ENCODE results near the gene SERPINA5. TPM values are rescaled to one million over a fixed set of nuclear protein-coding genes. Genes with fewer than 3 reads are reported as not detected.

The SERPINA5 gene
- total RNA-seq, 1 donor from 2014 or later, result 0.50 TPM

DNA sequence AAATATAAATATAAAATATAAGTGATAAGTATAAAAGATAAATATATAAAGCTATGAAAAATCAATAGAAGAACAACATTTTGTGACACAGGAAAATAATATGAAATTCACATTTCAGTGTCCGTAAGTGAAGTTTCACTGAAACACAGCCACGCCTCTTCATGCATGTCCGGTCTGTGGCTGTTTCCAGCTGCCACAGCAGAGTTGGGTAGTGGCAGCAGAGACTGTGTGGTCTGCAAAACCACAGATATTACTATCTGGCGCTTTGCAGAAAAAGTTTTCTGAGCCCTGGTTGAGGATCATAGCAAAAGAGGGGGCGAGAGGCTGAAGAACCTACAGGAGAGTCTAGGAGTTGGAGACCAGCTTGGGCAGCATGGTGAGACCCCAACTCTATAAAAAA, 19.2 kb upstream of the SERPINA5 start:
- Mint-ChIP-seq H3K36me3 (ENCODE audit: low read depth) (no peaks in the 10 kb centered on the region), H3K9me3 (ENCODE audit: low read depth) (peaks cover 2% of the 10 kb centered on the region), H3K4me1 (ENCODE audit: low read depth) (no peaks in the 10 kb centered on the region), H3K27me3 (ENCODE audit: low read depth) (peaks cover 7% of the 10 kb centered on the region), H3K4me3 (ENCODE audit: unreplicated experiment) (no peak overlapping the region), H3K27ac (ENCODE audit: unreplicated experiment) (no peak overlapping the region)
- TF ChIP-seq, protein P1, sequence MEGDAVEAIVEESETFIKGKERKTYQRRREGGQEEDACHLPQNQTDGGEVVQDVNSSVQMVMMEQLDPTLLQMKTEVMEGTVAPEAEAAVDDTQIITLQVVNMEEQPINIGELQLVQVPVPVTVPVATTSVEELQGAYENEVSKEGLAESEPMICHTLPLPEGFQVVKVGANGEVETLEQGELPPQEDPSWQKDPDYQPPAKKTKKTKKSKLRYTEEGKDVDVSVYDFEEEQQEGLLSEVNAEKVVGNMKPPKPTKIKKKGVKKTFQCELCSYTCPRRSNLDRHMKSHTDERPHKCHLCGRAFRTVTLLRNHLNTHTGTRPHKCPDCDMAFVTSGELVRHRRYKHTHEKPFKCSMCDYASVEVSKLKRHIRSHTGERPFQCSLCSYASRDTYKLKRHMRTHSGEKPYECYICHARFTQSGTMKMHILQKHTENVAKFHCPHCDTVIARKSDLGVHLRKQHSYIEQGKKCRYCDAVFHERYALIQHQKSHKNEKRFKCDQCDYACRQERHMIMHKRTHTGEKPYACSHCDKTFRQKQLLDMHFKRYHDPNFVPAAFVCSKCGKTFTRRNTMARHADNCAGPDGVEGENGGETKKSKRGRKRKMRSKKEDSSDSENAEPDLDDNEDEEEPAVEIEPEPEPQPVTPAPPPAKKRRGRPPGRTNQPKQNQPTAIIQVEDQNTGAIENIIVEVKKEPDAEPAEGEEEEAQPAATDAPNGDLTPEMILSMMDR (IDR thresholded peaks at IDR 0.05), result no peak
- DNase-seq (ENCODE audit: low spot score), result no peak

DNA sequence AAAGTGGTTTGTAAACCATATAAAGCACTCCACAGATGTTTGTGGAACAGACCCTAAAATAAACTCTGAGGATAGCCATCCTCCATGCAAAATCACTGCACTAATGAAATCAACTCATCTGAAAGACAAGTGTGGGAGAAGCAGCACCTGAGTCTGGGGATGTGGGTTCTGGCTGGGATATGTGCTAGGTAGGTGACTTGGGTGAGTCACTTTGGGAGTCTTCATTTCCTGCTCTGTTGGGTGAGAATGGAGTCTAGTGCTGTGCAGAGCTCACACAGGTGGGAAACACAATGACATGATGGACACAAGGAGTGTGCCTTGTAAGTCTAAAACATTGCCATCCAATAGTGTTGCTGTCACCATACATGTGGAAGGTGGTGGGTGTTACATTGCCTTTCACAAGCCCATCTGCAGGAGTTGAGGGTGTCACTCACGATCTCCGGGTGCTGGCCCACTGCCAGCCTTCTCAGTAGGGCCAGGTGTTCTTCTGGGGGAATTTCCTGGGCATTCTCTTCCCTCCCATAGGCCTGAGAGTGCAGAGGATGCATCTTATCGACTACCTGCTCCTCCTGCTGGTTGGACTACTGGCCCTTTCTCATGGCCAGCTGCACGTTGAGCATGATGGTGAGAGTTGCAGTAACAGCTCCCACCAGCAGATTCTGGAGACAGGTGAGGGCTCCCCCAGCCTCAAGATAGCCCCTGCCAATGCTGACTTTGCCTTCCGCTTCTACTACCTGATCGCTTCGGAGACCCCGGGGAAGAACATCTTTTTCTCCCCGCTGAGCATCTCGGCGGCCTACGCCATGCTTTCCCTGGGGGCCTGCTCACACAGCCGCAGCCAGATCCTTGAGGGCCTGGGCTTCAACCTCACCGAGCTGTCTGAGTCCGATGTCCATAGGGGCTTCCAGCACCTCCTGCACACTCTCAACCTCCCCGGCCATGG, 18.0 kb upstream of the SERPINA5 start:
- Mint-ChIP-seq H3K36me3 (ENCODE audit: low read depth) (no peaks in the 10 kb centered on the region), H3K4me3 (ENCODE audit: unreplicated experiment) (no peak overlapping the region), H3K27ac (ENCODE audit: unreplicated experiment) (no peak overlapping the region), H3K27me3 (ENCODE audit: low read depth) (peaks cover 5% of the 10 kb centered on the region), H3K4me1 (ENCODE audit: low read depth) (no peaks in the 10 kb centered on the region), H3K9me3 (ENCODE audit: low read depth) (no peaks in the 10 kb centered on the region)
- TF ChIP-seq, protein P1 (IDR thresholded peaks at IDR 0.05), result no peak
- DNase-seq (ENCODE audit: low spot score), result no peak

- TF ChIP-seq, protein P1 (IDR thresholded peaks at IDR 0.05), result no peak
- DNase-seq (ENCODE audit: low spot score), result no peak
- Mint-ChIP-seq H3K9me3 (ENCODE audit: low read depth) (no peaks in the 10 kb centered on the region), H3K4me1 (ENCODE audit: low read depth) (no peaks in the 10 kb centered on the region), H3K36me3 (ENCODE audit: low read depth) (no peaks in the 10 kb centered on the region), H3K27ac (ENCODE audit: unreplicated experiment) (no peak overlapping the region), H3K27me3 (ENCODE audit: low read depth) (peaks cover 5% of the 10 kb centered on the region), H3K4me3 (ENCODE audit: unreplicated experiment) (no peak overlapping the region)
Observed at GRCh38 chr14:94564381-94564780, 16.8 kb upstream of the SERPINA5 start.

DNA sequence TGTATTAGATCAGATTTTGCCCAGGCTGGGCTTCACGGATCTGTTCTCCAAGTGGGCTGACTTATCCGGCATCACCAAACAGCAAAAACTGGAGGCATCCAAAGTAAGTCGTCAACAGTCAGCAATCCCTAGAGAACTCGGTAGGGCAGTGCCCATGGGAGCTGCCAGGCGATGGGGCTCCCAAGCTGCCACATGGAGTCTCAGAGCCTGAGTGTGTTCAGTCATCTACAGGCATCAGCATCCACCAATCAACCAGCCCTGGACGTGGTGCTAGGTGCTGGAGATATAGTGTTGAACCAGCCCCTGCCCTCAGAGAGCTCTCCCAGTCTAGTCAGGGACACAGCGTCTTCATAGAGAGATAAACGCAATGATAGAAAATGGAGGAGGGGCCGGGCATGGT, 13.0 kb upstream of the SERPINA5 start:
- no peaks in the 10 kb centered on the region for H3K36me3 Mint-ChIP-seq (ENCODE audit: low read depth)
- H3K9me3 Mint-ChIP-seq (ENCODE audit: low read depth), result no peaks in the 10 kb centered on the region
- H3K4me3 Mint-ChIP-seq (ENCODE audit: unreplicated experiment), result no peak overlapping the region
- peaks cover 15% of the 10 kb centered on the region for H3K4me1 Mint-ChIP-seq (ENCODE audit: low read depth)
- H3K27me3 Mint-ChIP-seq (ENCODE audit: low read depth), result peaks cover 5% of the 10 kb centered on the region
- H3K27ac Mint-ChIP-seq (ENCODE audit: unreplicated experiment), result no peak overlapping the region
- TF ChIP-seq, protein P1 (IDR thresholded peaks at IDR 0.05), result no peak
- no peak for DNase-seq (ENCODE audit: low spot score)

- H3K4me1 Mint-ChIP-seq (ENCODE audit: low read depth), result peaks cover 15% of the 10 kb centered on the region
- no peaks in the 10 kb centered on the region for H3K9me3 Mint-ChIP-seq (ENCODE audit: low read depth)
- no peak overlapping the region for H3K27ac Mint-ChIP-seq (ENCODE audit: unreplicated experiment)
- no peak for DNase-seq (ENCODE audit: low spot score)
- H3K4me3 Mint-ChIP-seq (ENCODE audit: unreplicated experiment), result no peak overlapping the region
- H3K27me3 Mint-ChIP-seq (ENCODE audit: low read depth), result peaks cover 5% of the 10 kb centered on the region
- TF ChIP-seq, protein P1 (IDR thresholded peaks at IDR 0.05), result no peak
- no peaks in the 10 kb centered on the region for H3K36me3 Mint-ChIP-seq (ENCODE audit: low read depth)
Observed at GRCh38 chr14:94569381-94570001, 11.7 kb upstream of the SERPINA5 start.
